Measurements from ENCODE around the gene ADAMTS8. TPM values are rescaled to one million over a fixed set of nuclear protein-coding genes. Genes with fewer than 3 reads are reported as not detected.

The ADAMTS8 gene
- total and polyA plus RNA-seq, 10 donors, result 0.30 to 2.5 (median 0.73) TPM; not detected in 1

- Histone ChIP-seq H3K4me1 (peaks cover 13 to 31% (median 21%) of the 10 kb centered on the region in 6 donors), H3K27ac (peak overlapping the region in 1 of 8 donors; percentile 26), H3K9me3 (no peaks in the 10 kb centered on the region), H3K36me3 (no peaks in the 10 kb centered on the region), H3K4me3 (peak overlapping the region in 2 of 8 donors; percentile 53 to 70), H3K27me3 (replicated peaks in 1 of 7) (peaks cover 0 to 76% (median 27%) of the 10 kb centered on the region in 7 donors)
- 76 to 85% (median 79%) methylated on average over 6 of the region's 6 CpGs for WGBS, 5 donors
- TF ChIP-seq CTCF (IDR thresholded peaks at IDR 0.05 in 8 of 11, conservative IDR thresholded peaks at IDR 0.05 in 3 of 11), result no peak
- TF ChIP-seq POLR2AphosphoS5 (IDR thresholded peaks at IDR 0.05), result no peak
- no peak for TF ChIP-seq POLR2A (IDR thresholded peaks at IDR 0.05)
- intact Hi-C loops (cut with DNase I; ENCODE audit: low total_unique reads), result no loop called here
- no peak for DNase-seq
These were observed 23.0 kb upstream of the ADAMTS8 start for GRCh38 chr11:130451231-130452019.

GRCh38 chr11:130449996-130450769 is 21.8 kb upstream of the ADAMTS8 start:
- intact Hi-C loops (cut with DNase I; ENCODE audit: low total_unique reads), result no loop called here
- H3K4me3 ChIP-seq, result peak overlapping the region in 7 of 8 donors; percentile 35 to 70 (median 45)
- peak overlapping the region in 5 of 8 donors; percentile 31 to 61 (median 49) for H3K27ac ChIP-seq
- H3K36me3 ChIP-seq, result no peaks in the 10 kb centered on the region
- WGBS, 5 donors, result 28 to 37% (median 34%) methylated on average over 29 to 34 of the region's 34 CpGs
- no peaks in the 10 kb centered on the region for H3K9me3 ChIP-seq
- H3K27me3 ChIP-seq (replicated peaks in 1 of 7), result peaks cover 0 to 76% (median 27%) of the 10 kb centered on the region in 7 donors
- DNase-seq, result no peak
- TF ChIP-seq POLR2AphosphoS5 (IDR thresholded peaks at IDR 0.05) (peak; percentile 50 to 75 (median 73)), POLR2A (IDR thresholded peaks at IDR 0.05) (no peak), CTCF (IDR thresholded peaks at IDR 0.05 in 8 of 11, conservative IDR thresholded peaks at IDR 0.05 in 3 of 11) (peak in 8 of 11 experiments; percentile 25 to 56 (median 40))
- peaks cover 13 to 31% (median 21%) of the 10 kb centered on the region in 6 donors for H3K4me1 ChIP-seq

GRCh38 chr11:130449310-130449990 is 21.0 kb upstream of the ADAMTS8 start:
- WGBS, 5 donors, result 4 to 8% (median 5%) methylated on average over 21 to 64 of the region's 64 CpGs
- Histone ChIP-seq H3K4me1 (peaks cover 13 to 31% (median 21%) of the 10 kb centered on the region in 6 donors), H3K27me3 (replicated peaks in 1 of 7) (peaks cover 0 to 73% (median 27%) of the 10 kb centered on the region in 7 donors), H3K9me3 (no peaks in the 10 kb centered on the region), H3K36me3 (no peaks in the 10 kb centered on the region), H3K4me3 (peak overlapping the region; percentile 35 to 70 (median 44)), H3K27ac (peak overlapping the region in 5 of 8 donors; percentile 31 to 61 (median 49))
- intact Hi-C loops (cut with DNase I; ENCODE audit: low total_unique reads), result no loop called here
- DNase-seq, result no peak
- TF ChIP-seq POLR2AphosphoS5 (IDR thresholded peaks at IDR 0.05), result no peak
- TF ChIP-seq CTCF (IDR thresholded peaks at IDR 0.05 in 8 of 11, conservative IDR thresholded peaks at IDR 0.05 in 3 of 11), result no peak
- no peak for TF ChIP-seq POLR2A (IDR thresholded peaks at IDR 0.05)

Data from spleen (tissue), 11 donors.